Measurements from ENCODE around the gene APCDD1.

APCDD1 gene

GRCh38 chr18:10453806-10454680, at the start of gene APCDD1:
Gene APCDD1 (plus strand): TSS chr18:10454635. CDS start chr18:10454982, 347 bp downstream.
- peak; percentile 91 for DNase-seq (ENCODE audit: low spot score)

- DNase-seq (ENCODE audit: low spot score) = no peak
Measured at GRCh38 chr18:10405014-10405493, 49.4 kb upstream of the APCDD1 start.

GRCh38 chr18:10405816-10406663, 48.4 kb upstream of the APCDD1 start:
- DNase-seq (ENCODE audit: low spot score) = no peak

- no peak for DNase-seq (ENCODE audit: low spot score)
Measured at GRCh38 chr18:10408131-10408530, 46.3 kb upstream of the APCDD1 start.

- no peak for DNase-seq (ENCODE audit: low spot score)
Measured at GRCh38 chr18:10409041-10409440, 45.4 kb upstream of the APCDD1 start.

- no peak for DNase-seq (ENCODE audit: low spot score)
Measured at GRCh38 chr18:10410472-10411308, 43.7 kb upstream of the APCDD1 start.

- DNase-seq (ENCODE audit: low spot score) = no peak
Measured at GRCh38 chr18:10412933-10413332, 41.5 kb upstream of the APCDD1 start.

- DNase-seq (ENCODE audit: low spot score) = no peak
Measured at GRCh38 chr18:10413722-10414121, 40.7 kb upstream of the APCDD1 start.

GRCh38 chr18:10414293-10414842, 40.1 kb upstream of the APCDD1 start:
- DNase-seq (ENCODE audit: low spot score) = no peak

- no peak for DNase-seq (ENCODE audit: low spot score)
Measured at GRCh38 chr18:10416065-10416464, 38.4 kb upstream of the APCDD1 start.

- DNase-seq (ENCODE audit: low spot score) = no peak
Measured at GRCh38 chr18:10417191-10417590, 37.2 kb upstream of the APCDD1 start.

- no peak for DNase-seq (ENCODE audit: low spot score)
Measured at GRCh38 chr18:10417664-10418063, 36.8 kb upstream of the APCDD1 start.

GRCh38 chr18:10418836-10419235, 35.6 kb upstream of the APCDD1 start:
- no peak for DNase-seq (ENCODE audit: low spot score)

- DNase-seq (ENCODE audit: low spot score) = no peak
Measured at GRCh38 chr18:10419420-10420103, 34.9 kb upstream of the APCDD1 start.

- no peak for DNase-seq (ENCODE audit: low spot score)
Measured at GRCh38 chr18:10420561-10421352, 33.7 kb upstream of the APCDD1 start.

GRCh38 chr18:10421859-10422258, 32.6 kb upstream of the APCDD1 start:
- DNase-seq (ENCODE audit: low spot score) = no peak

GRCh38 chr18:10422731-10423130, 31.7 kb upstream of the APCDD1 start:
- DNase-seq (ENCODE audit: low spot score) = no peak

- DNase-seq (ENCODE audit: low spot score) = no peak
Measured at GRCh38 chr18:10424585-10425307, 29.7 kb upstream of the APCDD1 start.

GRCh38 chr18:10430677-10431076, 23.8 kb upstream of the APCDD1 start:
- DNase-seq (ENCODE audit: low spot score) = no peak
